Measurements from ENCODE around the gene ST7. TPM values are rescaled to one million over a fixed set of nuclear protein-coding genes. Genes with fewer than 3 reads are reported as not detected.

The ST7 gene
- total RNA-seq, 4 donors from 2014 or later = 7.2 to 47.9 (median 19.1) TPM

DNA sequence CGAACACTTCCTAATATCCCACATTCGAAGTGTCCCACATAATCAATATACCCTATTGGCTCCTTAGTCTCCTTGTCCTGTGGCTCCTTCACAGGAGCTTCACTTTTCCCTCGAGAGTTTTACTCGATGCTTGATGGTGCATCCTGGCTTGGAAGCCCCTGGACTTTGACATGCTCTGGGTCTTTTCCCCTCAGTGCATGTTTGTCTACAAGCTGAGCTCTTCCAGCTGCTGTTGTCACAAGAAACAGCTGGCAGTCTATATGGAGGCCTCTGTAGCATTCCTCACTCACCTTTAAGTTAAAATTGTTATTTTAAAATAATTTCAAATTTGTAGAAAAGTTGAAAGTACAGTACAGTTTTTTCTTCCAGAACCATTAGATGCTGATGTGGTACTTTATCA is 27.1 kb downstream of the ST7 start:
- DNase-seq = no peak
- intact Hi-C loops (cut with DNase I; ENCODE audit: low total_unique reads) = loop anchor here (5.0 kb wide), 1 partner anchor 137 kb away; no protein-coding TSS in a partner anchor
- Histone ChIP-seq H3K4me3 (no peak overlapping the region), H3K27me3 (no peaks in the 10 kb centered on the region), H3K36me3 (no peaks in the 10 kb centered on the region), H3K9me3 (no peaks in the 10 kb centered on the region), H3K4me1 (peaks cover 0 to 5% (median 0%) of the 10 kb centered on the region in 4 donors), H3K27ac (no peak overlapping the region)
- in situ Hi-C loops (cut with MboI; ENCODE audit: low pct_ligation_motif_present in 1 of 4, low pct_unique_long_range_greater_than_20kb in 1 of 4, low sequenced_read_pairs in 3 of 4) = loop anchor here in 1 of 4 donors (10.0 kb wide), 1 partner anchor 144 kb away; no protein-coding TSS in a partner anchor
- TF ChIP-seq, protein P1, sequence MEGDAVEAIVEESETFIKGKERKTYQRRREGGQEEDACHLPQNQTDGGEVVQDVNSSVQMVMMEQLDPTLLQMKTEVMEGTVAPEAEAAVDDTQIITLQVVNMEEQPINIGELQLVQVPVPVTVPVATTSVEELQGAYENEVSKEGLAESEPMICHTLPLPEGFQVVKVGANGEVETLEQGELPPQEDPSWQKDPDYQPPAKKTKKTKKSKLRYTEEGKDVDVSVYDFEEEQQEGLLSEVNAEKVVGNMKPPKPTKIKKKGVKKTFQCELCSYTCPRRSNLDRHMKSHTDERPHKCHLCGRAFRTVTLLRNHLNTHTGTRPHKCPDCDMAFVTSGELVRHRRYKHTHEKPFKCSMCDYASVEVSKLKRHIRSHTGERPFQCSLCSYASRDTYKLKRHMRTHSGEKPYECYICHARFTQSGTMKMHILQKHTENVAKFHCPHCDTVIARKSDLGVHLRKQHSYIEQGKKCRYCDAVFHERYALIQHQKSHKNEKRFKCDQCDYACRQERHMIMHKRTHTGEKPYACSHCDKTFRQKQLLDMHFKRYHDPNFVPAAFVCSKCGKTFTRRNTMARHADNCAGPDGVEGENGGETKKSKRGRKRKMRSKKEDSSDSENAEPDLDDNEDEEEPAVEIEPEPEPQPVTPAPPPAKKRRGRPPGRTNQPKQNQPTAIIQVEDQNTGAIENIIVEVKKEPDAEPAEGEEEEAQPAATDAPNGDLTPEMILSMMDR (IDR thresholded peaks at IDR 0.05) = no peak
- TF ChIP-seq POLR2A (IDR thresholded peaks at IDR 0.05) (no peak), POLR2AphosphoS5 (IDR thresholded peaks at IDR 0.05) (no peak), EP300 (IDR thresholded peaks at IDR 0.05; ENCODE audit: low read depth) (no peak)
- 81 to 100% methylated on average over 2 to 4 of the region's 4 CpGs for WGBS, 2 donors (ENCODE audit: low coverage in 1 of 2)

- Histone ChIP-seq H3K27ac (no peak overlapping the region), H3K4me3 (no peak overlapping the region), H3K36me3 (no peaks in the 10 kb centered on the region), H3K27me3 (no peaks in the 10 kb centered on the region), H3K9me3 (no peaks in the 10 kb centered on the region), H3K4me1 (peaks cover 0 to 5% (median 0%) of the 10 kb centered on the region in 4 donors)
- DNase-seq = no peak
- TF ChIP-seq POLR2A (IDR thresholded peaks at IDR 0.05) = no peak
- TF ChIP-seq EP300 (IDR thresholded peaks at IDR 0.05; ENCODE audit: low read depth) = no peak
- no peak for TF ChIP-seq POLR2AphosphoS5 (IDR thresholded peaks at IDR 0.05)
- TF ChIP-seq, protein P1 (IDR thresholded peaks at IDR 0.05) = no peak
- intact Hi-C loops (cut with DNase I; ENCODE audit: low total_unique reads) = loop anchor here (5.0 kb wide), 1 partner anchor 135 kb away; no protein-coding TSS in a partner anchor
- 44 to 82% methylated on average over 1 to 2 of the region's 2 CpGs for WGBS, 2 donors (ENCODE audit: low coverage in 1 of 2)
- in situ Hi-C loops (cut with MboI; ENCODE audit: low pct_ligation_motif_present in 1 of 4, low pct_unique_long_range_greater_than_20kb in 1 of 4, low sequenced_read_pairs in 3 of 4) = loop anchor here in 1 of 4 donors (10.0 kb wide), 1 partner anchor 143 kb away; no protein-coding TSS in a partner anchor
Observed at GRCh38 chr7:116981939-116982338, 28.6 kb downstream of the ST7 start.

DNA sequence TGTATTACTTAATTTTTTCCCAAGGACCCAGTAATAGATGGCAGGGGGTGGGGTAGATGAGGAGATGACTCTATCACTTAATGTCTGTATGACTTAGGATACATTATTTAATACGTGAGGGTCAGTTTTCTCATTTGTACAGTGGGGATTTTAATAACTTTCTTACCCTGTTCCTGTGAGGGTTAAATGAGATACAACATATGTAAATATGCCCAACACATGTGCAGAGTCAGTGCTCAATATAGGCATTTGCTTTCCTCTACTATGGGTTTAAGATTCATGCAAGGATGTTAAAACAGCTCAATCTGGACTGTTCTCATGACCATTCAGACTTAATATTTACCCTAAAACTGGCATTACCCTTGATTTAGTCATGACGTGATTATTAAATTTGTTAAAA is 31.2 kb downstream of the ST7 start:
- intact Hi-C loops (cut with DNase I; ENCODE audit: low total_unique reads) = loop anchor here (5.0 kb wide), 1 partner anchor 133 kb away; no protein-coding TSS in a partner anchor
- Histone ChIP-seq H3K27ac (no peak overlapping the region), H3K9me3 (no peaks in the 10 kb centered on the region), H3K4me1 (no peaks in the 10 kb centered on the region), H3K27me3 (no peaks in the 10 kb centered on the region), H3K4me3 (no peak overlapping the region), H3K36me3 (no peaks in the 10 kb centered on the region)
- TF ChIP-seq POLR2AphosphoS5 (IDR thresholded peaks at IDR 0.05) = no peak
- TF ChIP-seq, protein P1 (IDR thresholded peaks at IDR 0.05) = no peak
- TF ChIP-seq EP300 (IDR thresholded peaks at IDR 0.05; ENCODE audit: low read depth) = no peak
- TF ChIP-seq POLR2A (IDR thresholded peaks at IDR 0.05) = no peak
- WGBS, 2 donors (ENCODE audit: low coverage in 1 of 2) = 71 to 76% methylated on average over 2 of the region's 2 CpGs
- DNase-seq = no peak
- in situ Hi-C loops (cut with MboI; ENCODE audit: low pct_ligation_motif_present in 1 of 4, low pct_unique_long_range_greater_than_20kb in 1 of 4, low sequenced_read_pairs in 3 of 4) = loop anchor here in 1 of 4 donors (10.0 kb wide), 1 partner anchor 140 kb away; no protein-coding TSS in a partner anchor

DNA sequence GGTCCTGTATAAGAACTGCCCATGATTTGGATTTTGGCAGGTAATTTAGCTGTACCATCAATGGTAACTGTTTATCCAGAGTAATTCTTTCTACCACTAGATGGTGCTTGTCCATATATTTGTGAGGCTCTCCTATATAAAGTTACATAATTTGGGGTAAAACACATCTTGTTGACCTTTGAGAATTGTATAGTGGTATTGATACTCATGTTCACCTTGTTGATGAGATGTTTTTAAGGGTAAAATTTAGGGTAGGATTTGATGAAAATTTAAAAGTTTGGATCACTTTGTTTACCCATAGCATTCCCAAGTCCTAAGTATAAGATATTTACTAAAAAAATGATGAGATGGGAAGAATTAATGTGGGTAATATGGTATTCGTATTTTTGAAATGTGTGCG is 31.6 kb downstream of the ST7 start:
- H3K27ac ChIP-seq = no peak overlapping the region
- H3K4me1 ChIP-seq = no peaks in the 10 kb centered on the region
- TF ChIP-seq POLR2A (IDR thresholded peaks at IDR 0.05) (no peak), POLR2AphosphoS5 (IDR thresholded peaks at IDR 0.05) (no peak), EP300 (IDR thresholded peaks at IDR 0.05; ENCODE audit: low read depth) (no peak)
- TF ChIP-seq, protein P1 (IDR thresholded peaks at IDR 0.05) = peak; percentile 57 to 70 (median 59)
- H3K4me3 ChIP-seq = no peak overlapping the region
- intact Hi-C loops (cut with DNase I; ENCODE audit: low total_unique reads) (loop anchor here (5.0 kb wide), 2 partner anchors 53 to 132 kb away; no protein-coding TSS in a partner anchor), in situ Hi-C loops (cut with MboI; ENCODE audit: low pct_ligation_motif_present in 1 of 4, low pct_unique_long_range_greater_than_20kb in 1 of 4, low sequenced_read_pairs in 3 of 4) (loop anchor here (5.0 to 10.0 kb wide), 3 partner anchors 132 to 140 kb away; no protein-coding TSS in a partner anchor)
- no peaks in the 10 kb centered on the region for H3K9me3 ChIP-seq
- WGBS, 2 donors (ENCODE audit: low coverage in 1 of 2) = 78 to 81% methylated on average over 2 of the region's 2 CpGs
- no peak for DNase-seq
- H3K27me3 ChIP-seq = no peaks in the 10 kb centered on the region
- no peaks in the 10 kb centered on the region for H3K36me3 ChIP-seq

All from transverse colon (tissue), 4 donors.